HEK293 (cell line): Measurements from ENCODE around the gene STK16.

ENCODE experiments used
- CTCF ChIA-PET: fragments of 350-600 bp; formaldehyde crosslinking; extraction: SDS; loops from one replicate; lab custom pipeline; 2021; ENCODE audit warnings: antibody characterized with exemption; lab: Yijun Ruan, JAX
- POLR2A ChIA-PET: fragments of 300-600 bp; formaldehyde crosslinking; extraction: SDS; loops from one replicate; lab custom pipeline; 2020; ENCODE audit warnings: antibody characterized with exemption, inconsistent platforms; lab: Yijun Ruan, JAX
- H3K27ac ChIP-seq: fragments of 200-500 bp; sonication (Bioruptor generic); 2 replicates; pipeline ENCODE4 v1.5.1; 2014; ENCODE audit warnings: low read depth, low read length, control low read depth, inconsistent platforms; ENCODE audit errors: extremely low read depth
- H3K36me3 ChIP-seq, 2 experiments: fragments of 200-500 bp in 1 of 2; sonication (Bioruptor generic) in 1 of 2; 1 replicate in 1 of 2; 2 replicates in 1 of 2; pipeline ENCODE4 v1.5.1; 2014 to 2017; ENCODE audit warnings: inconsistent platforms in 2 of 2, low read length in 2 of 2; ENCODE audit not compliant: control insufficient read depth in 2 of 2, insufficient read depth in 1 of 2
- H3K4me1 ChIP-seq: fragments of 200-500 bp; sonication (Bioruptor generic); 2 replicates; pipeline ENCODE4 v1.5.1; 2014; ENCODE audit warnings: mild to moderate bottlenecking, low read length, inconsistent platforms; ENCODE audit not compliant: control insufficient read depth, insufficient read depth
- H3K4me3 ChIP-seq: 2 replicates; pipeline ENCODE4 v1.5.1; 2011; ENCODE audit warnings: low read depth, mild to moderate bottlenecking, control low read depth, low read length, moderate library complexity
- H3K9me3 ChIP-seq: fragments of 200-500 bp; sonication (Bioruptor generic); 2 replicates; pipeline ENCODE4 v1.5.1; 2014; ENCODE audit warnings: low read depth, low read length, inconsistent platforms; ENCODE audit not compliant: control insufficient read depth, insufficient read depth
- BCL11B ChIP-seq: fragments of 450-650 bp; formaldehyde crosslinking; IDR thresholded peaks from 2 replicates; pipeline ENCODE4 v1.5.1; 2016; ENCODE audit warnings: low read depth, missing biosample characterization, missing genetic modification characterization
- EGR2 ChIP-seq: fragments of 450-650 bp; formaldehyde crosslinking; IDR thresholded peaks from 2 replicates; pipeline ENCODE4 v1.5.1; 2016; ENCODE audit warnings: low read depth, missing biosample characterization, missing genetic modification characterization
- FEZF1 ChIP-seq: fragments of 450-650 bp; formaldehyde crosslinking; IDR thresholded peaks from 2 replicates; pipeline ENCODE4 v1.5.1; 2016; ENCODE audit warnings: missing biosample characterization, missing genetic modification characterization
- GLIS1 ChIP-seq: fragments of 450-650 bp; formaldehyde crosslinking; IDR thresholded peaks from 2 replicates; pipeline ENCODE4 v1.5.1; 2016; ENCODE audit warnings: missing biosample characterization, missing genetic modification characterization
- IKZF3 ChIP-seq: fragments of 450-650 bp; IDR thresholded peaks from 2 replicates; pipeline ENCODE4 v1.5.0; 2018; ENCODE audit warnings: missing biosample characterization, mild to moderate bottlenecking, missing genetic modification characterization, moderate library complexity
- RBAK ChIP-seq: fragments of 450-650 bp; formaldehyde crosslinking; IDR thresholded peaks from 2 replicates; pipeline ENCODE4 v1.5.1; 2016; ENCODE audit warnings: missing biosample characterization, missing genetic modification characterization
- SP7 ChIP-seq: fragments of 450-650 bp; formaldehyde crosslinking; IDR thresholded peaks from 2 replicates; pipeline ENCODE4 v1.5.1; 2016; ENCODE audit warnings: missing biosample characterization, missing genetic modification characterization
- ZBTB17 ChIP-seq: fragments of 450-650 bp; formaldehyde crosslinking; IDR thresholded peaks from 2 replicates; pipeline ENCODE4 v1.5.1; 2016; ENCODE audit warnings: missing biosample characterization, missing genetic modification characterization
- ZBTB20 ChIP-seq: fragments of 450-650 bp; formaldehyde crosslinking; IDR thresholded peaks from 2 replicates; pipeline ENCODE4 v1.5.1; 2016; ENCODE audit warnings: missing biosample characterization, missing genetic modification characterization
- ZEB2 ChIP-seq: fragments of 450-650 bp; formaldehyde crosslinking; IDR thresholded peaks from 2 replicates; pipeline ENCODE4 v1.5.1; 2016; ENCODE audit warnings: missing biosample characterization, missing genetic modification characterization
- ZFHX2 ChIP-seq: fragments of 450-650 bp; formaldehyde crosslinking; conservative IDR thresholded peaks from 2 replicates; pipeline ENCODE4 v1.5.1; 2016; ENCODE audit warnings: missing biosample characterization, missing genetic modification characterization
- ZFP37 ChIP-seq: fragments of 450-650 bp; formaldehyde crosslinking; IDR thresholded peaks from 2 replicates; pipeline ENCODE4 v1.5.1; 2016; ENCODE audit warnings: missing biosample characterization, missing genetic modification characterization
- ZFP69B ChIP-seq: fragments of 450-650 bp; formaldehyde crosslinking; IDR thresholded peaks from 2 replicates; pipeline ENCODE4 v1.5.1; 2016; ENCODE audit warnings: missing biosample characterization, missing genetic modification characterization
- ZNF121 ChIP-seq: fragments of 450-650 bp; formaldehyde crosslinking; IDR thresholded peaks from 2 replicates; pipeline ENCODE4 v1.5.1; 2016; ENCODE audit warnings: missing biosample characterization, missing genetic modification characterization
- ZNF132 ChIP-seq: fragments of 450-650 bp; formaldehyde crosslinking; IDR thresholded peaks from 2 replicates; pipeline ENCODE4 v1.5.1; 2017; ENCODE audit warnings: missing biosample characterization, missing genetic modification characterization, borderline replicate concordance
- ZNF2 ChIP-seq: fragments of 450-650 bp; formaldehyde crosslinking; IDR thresholded peaks from 2 replicates; pipeline ENCODE4 v1.5.1; 2016; ENCODE audit warnings: missing biosample characterization, missing genetic modification characterization
- ZNF214 ChIP-seq: fragments of 450-650 bp; formaldehyde crosslinking; IDR thresholded peaks from 2 replicates; pipeline ENCODE4 v1.5.1; 2017; ENCODE audit warnings: missing biosample characterization, mild to moderate bottlenecking, missing genetic modification characterization, borderline replicate concordance
- ZNF239 ChIP-seq: fragments of 450-650 bp; formaldehyde crosslinking; IDR thresholded peaks from 2 replicates; pipeline ENCODE4 v1.5.1; 2016; ENCODE audit warnings: missing biosample characterization, missing genetic modification characterization
- ZNF48 ChIP-seq: fragments of 450-650 bp; formaldehyde crosslinking; IDR thresholded peaks from 2 replicates; pipeline ENCODE4 v1.5.1; 2016; ENCODE audit warnings: missing biosample characterization, missing genetic modification characterization
- ZNF530 ChIP-seq: fragments of 450-650 bp; formaldehyde crosslinking; IDR thresholded peaks from 2 replicates; pipeline ENCODE4 v1.5.1; 2016; ENCODE audit warnings: low read depth, missing biosample characterization, missing genetic modification characterization
- ZNF600 ChIP-seq: fragments of 450-650 bp; formaldehyde crosslinking; IDR thresholded peaks from 2 replicates; pipeline ENCODE4 v1.5.1; 2016; ENCODE audit warnings: missing biosample characterization, missing genetic modification characterization
- ZNF621 ChIP-seq: fragments of 450-650 bp; formaldehyde crosslinking; IDR thresholded peaks from 2 replicates; pipeline ENCODE4 v1.5.1; 2017; ENCODE audit warnings: missing biosample characterization, missing genetic modification characterization
- ZNF629 ChIP-seq: fragments of 450-650 bp; formaldehyde crosslinking; IDR thresholded peaks from 2 replicates; pipeline ENCODE4 v1.5.1; 2017; ENCODE audit warnings: missing biosample characterization, missing genetic modification characterization
- ZNF692 ChIP-seq: fragments of 450-650 bp; formaldehyde crosslinking; IDR thresholded peaks from 2 replicates; pipeline ENCODE4 v1.5.1; 2016; ENCODE audit warnings: missing biosample characterization, missing genetic modification characterization
- ZNF843 ChIP-seq: fragments of 450-650 bp; formaldehyde crosslinking; IDR thresholded peaks from 2 replicates; pipeline ENCODE4 v1.5.1; 2016; ENCODE audit warnings: missing biosample characterization, missing genetic modification characterization
- ZSCAN30 ChIP-seq: fragments of 450-650 bp; IDR thresholded peaks from 2 replicates; pipeline ENCODE4 v1.5.1; 2018; ENCODE audit warnings: missing biosample characterization, mild to moderate bottlenecking, missing genetic modification characterization, moderate library complexity
- TF ChIP-seq, protein P1 (sequence below): fragments of 450-650 bp; formaldehyde crosslinking; IDR thresholded peaks from 2 replicates; pipeline ENCODE4 v1.5.1; 2016; ENCODE audit warnings: missing biosample characterization, missing genetic modification characterization
- TF ChIP-seq, protein P2 (sequence below): fragments of 450-650 bp; formaldehyde crosslinking; IDR thresholded peaks from 2 replicates; pipeline ENCODE4 v1.5.1; 2017; ENCODE audit warnings: missing biosample characterization, missing genetic modification characterization
- TF ChIP-seq, protein P3 (sequence below): fragments of 450-650 bp; formaldehyde crosslinking; IDR thresholded peaks from 2 replicates; pipeline ENCODE4 v1.5.1; 2017; ENCODE audit warnings: missing biosample characterization, missing genetic modification characterization
- TF ChIP-seq, protein P4 (sequence below): fragments of 450-650 bp; formaldehyde crosslinking; IDR thresholded peaks from 2 replicates; pipeline ENCODE4 v1.5.1; 2017; ENCODE audit warnings: missing biosample characterization, missing genetic modification characterization

The STK16 gene

GRCh38 chr2:219229305-219230058 is 15.8 kb upstream of the STK16 start, which contains the start of the genes ANKZF1 and ATG9A (continued):
- TF ChIP-seq ZNF2 (tag by site-specific recombination) (0 out of 2 replicates have a peak, but pooled peaks have one; percentile 57), ZNF121 (tag by site-specific recombination) (no peak), ZNF629 (tag by site-specific recombination) (peak; percentile 48; the same call in 1 of the 2 replicates), ZSCAN30 (tag by site-specific recombination) (peak; percentile 24; the same call in 1 of the 2 replicates), ZFHX2 (tag by site-specific recombination) (peak; percentile 73), ZEB2 (tag by site-specific recombination) (0 out of 2 replicates have a peak, but pooled peaks have one; percentile 26), IKZF3 (tag by site-specific recombination) (0 out of 2 replicates have a peak, but pooled peaks have one; percentile 26), ZNF600 (tag by site-specific recombination) (peak; percentile 52; the same call in 1 of the 2 replicates), ZNF843 (tag by site-specific recombination) (no peak), ZNF48 (tag by site-specific recombination) (no peak), SP7 (tag by site-specific recombination) (peak; percentile 61), ZNF239 (tag by site-specific recombination) (no peak)
- TF ChIP-seq, protein P1, sequence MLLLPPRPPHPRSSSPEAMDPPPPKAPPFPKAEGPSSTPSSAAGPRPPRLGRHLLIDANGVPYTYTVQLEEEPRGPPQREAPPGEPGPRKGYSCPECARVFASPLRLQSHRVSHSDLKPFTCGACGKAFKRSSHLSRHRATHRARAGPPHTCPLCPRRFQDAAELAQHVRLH, result no peak

GRCh38 chr2:219230059-219230540 is 15.2 kb upstream of the STK16 start:
- no peaks in the 10 kb centered on the region for H3K9me3 ChIP-seq
- H3K36me3 ChIP-seq, result peaks cover 17 to 65% of the 10 kb centered on the region in 2 experiments
- ChIA-PET POLR2A (interaction anchor here (0.6 to 2.8 kb wide), 16 partner anchors 8 to 65 kb away, joined by 3 to 16 read pairs (median 5); partner anchors contain the start of genes ABCB6, CNPPD1, DNAJB2 and GLB1L), CTCF (interaction anchor here (0.7 to 9.1 kb wide), 9 partner anchors 10 to 67 kb away, joined by 3 to 65 read pairs (median 4); partner anchors contain the start of genes DNAJB2 and GLB1L)
- peaks cover 4% of the 10 kb centered on the region; the same call in 1 of the 2 replicates for H3K4me1 ChIP-seq
- peak overlapping the region; percentile 69 for H3K4me3 ChIP-seq
- peak overlapping the region; percentile 81 for H3K27ac ChIP-seq
- TF ChIP-seq ZFP37 (tag by site-specific recombination) (peak; percentile 52; the same call in 1 of the 2 replicates), ZNF530 (tag by site-specific recombination) (no peak), ZBTB20 (tag by site-specific recombination) (peak; percentile 90), FEZF1 (tag by site-specific recombination) (no peak), RBAK (tag by site-specific recombination) (no peak), GLIS1 (0 out of 2 replicates have a peak, but pooled peaks have one; percentile 5), ZNF132 (tag by site-specific recombination) (no peak), ZNF692 (tag by site-specific recombination) (0 out of 2 replicates have a peak, but pooled peaks have one; percentile 18), BCL11B (tag by site-specific recombination) (no peak), ZNF621 (tag by site-specific recombination) (no peak), ZNF214 (tag by site-specific recombination) (no peak), ZFP69B (tag by site-specific recombination) (no peak), ZEB2 (tag by site-specific recombination) (0 out of 2 replicates have a peak, but pooled peaks have one; percentile 11), ZNF600 (tag by site-specific recombination) (0 out of 2 replicates have a peak, but pooled peaks have one; percentile 11), EGR2 (tag by site-specific recombination) (0 out of 2 replicates have a peak, but pooled peaks have one; percentile 0), ZBTB17 (tag by site-specific recombination) (peak; percentile 86)
- TF ChIP-seq, protein P2, sequence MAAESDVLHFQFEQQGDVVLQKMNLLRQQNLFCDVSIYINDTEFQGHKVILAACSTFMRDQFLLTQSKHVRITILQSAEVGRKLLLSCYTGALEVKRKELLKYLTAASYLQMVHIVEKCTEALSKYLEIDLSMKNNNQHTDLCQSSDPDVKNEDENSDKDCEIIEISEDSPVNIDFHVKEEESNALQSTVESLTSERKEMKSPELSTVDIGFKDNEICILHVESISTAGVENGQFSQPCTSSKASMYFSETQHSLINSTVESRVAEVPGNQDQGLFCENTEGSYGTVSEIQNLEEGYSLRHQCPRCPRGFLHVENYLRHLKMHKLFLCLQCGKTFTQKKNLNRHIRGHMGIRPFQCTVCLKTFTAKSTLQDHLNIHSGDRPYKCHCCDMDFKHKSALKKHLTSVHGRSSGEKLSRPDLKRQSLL, result 0 out of 2 replicates have a peak, but pooled peaks have one; percentile 35
- TF ChIP-seq, protein P3, sequence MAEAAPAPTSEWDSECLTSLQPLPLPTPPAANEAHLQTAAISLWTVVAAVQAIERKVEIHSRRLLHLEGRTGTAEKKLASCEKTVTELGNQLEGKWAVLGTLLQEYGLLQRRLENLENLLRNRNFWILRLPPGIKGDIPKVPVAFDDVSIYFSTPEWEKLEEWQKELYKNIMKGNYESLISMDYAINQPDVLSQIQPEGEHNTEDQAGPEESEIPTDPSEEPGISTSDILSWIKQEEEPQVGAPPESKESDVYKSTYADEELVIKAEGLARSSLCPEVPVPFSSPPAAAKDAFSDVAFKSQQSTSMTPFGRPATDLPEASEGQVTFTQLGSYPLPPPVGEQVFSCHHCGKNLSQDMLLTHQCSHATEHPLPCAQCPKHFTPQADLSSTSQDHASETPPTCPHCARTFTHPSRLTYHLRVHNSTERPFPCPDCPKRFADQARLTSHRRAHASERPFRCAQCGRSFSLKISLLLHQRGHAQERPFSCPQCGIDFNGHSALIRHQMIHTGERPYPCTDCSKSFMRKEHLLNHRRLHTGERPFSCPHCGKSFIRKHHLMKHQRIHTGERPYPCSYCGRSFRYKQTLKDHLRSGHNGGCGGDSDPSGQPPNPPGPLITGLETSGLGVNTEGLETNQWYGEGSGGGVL (tag by site-specific recombination), result no peak
- TF ChIP-seq, protein P4, sequence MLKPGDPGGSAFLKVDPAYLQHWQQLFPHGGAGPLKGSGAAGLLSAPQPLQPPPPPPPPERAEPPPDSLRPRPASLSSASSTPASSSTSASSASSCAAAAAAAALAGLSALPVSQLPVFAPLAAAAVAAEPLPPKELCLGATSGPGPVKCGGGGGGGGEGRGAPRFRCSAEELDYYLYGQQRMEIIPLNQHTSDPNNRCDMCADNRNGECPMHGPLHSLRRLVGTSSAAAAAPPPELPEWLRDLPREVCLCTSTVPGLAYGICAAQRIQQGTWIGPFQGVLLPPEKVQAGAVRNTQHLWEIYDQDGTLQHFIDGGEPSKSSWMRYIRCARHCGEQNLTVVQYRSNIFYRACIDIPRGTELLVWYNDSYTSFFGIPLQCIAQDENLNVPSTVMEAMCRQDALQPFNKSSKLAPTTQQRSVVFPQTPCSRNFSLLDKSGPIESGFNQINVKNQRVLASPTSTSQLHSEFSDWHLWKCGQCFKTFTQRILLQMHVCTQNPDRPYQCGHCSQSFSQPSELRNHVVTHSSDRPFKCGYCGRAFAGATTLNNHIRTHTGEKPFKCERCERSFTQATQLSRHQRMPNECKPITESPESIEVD (tag by site-specific recombination), result no peak
